ENCODE data around the gene MAML2. TPM values are rescaled to one million over a fixed set of nuclear protein-coding genes. Genes with fewer than 3 reads are reported as not detected.

Gene MAML2
- total RNA-seq, 2 experiments from 2014 or later, result 11.8 to 12.5 TPM

GRCh38 chr11:96074551-96075310 lies 268.3 kb downstream of the MAML2 start:
- CTCF ChIA-PET, result interaction anchor here (0.9 to 2.1 kb wide), 5 partner anchors 9 to 268 kb away, joined by 3 to 12 read pairs (median 6); partner anchors contain the start of gene MAML2
- intact Hi-C loops (cut with micrococcal nuclease), result no loop called here
- Mint-ChIP-seq H3K36me3 (ENCODE audit: low read depth) (peaks cover 30% of the 10 kb centered on the region), H3K27me3 (no peaks in the 10 kb centered on the region), H3K9me3 (no peaks in the 10 kb centered on the region), H3K4me3 (peak overlapping the region; percentile 20), H3K4me1 (ENCODE audit: low read depth) (peaks cover 70% of the 10 kb centered on the region), H3K27ac (peak overlapping the region; percentile 90)
- TF ChIP-seq CTCF (IDR thresholded peaks at IDR 0.05), result no peak
- ATAC-seq (no peak), DNase-seq (no peak)
- POLR2A ChIA-PET, result interaction anchor here (1.2 to 1.3 kb wide), 2 partner anchors 9 to 17 kb away, joined by 3 to 4 read pairs; no protein-coding TSS in a partner anchor

GRCh38 chr11:96073536-96073935 lies 269.5 kb downstream of the MAML2 start:
- H3K27me3 Mint-ChIP-seq, result no peaks in the 10 kb centered on the region
- peaks cover 24% of the 10 kb centered on the region for H3K36me3 Mint-ChIP-seq (ENCODE audit: low read depth)
- H3K4me1 Mint-ChIP-seq (ENCODE audit: low read depth), result peaks cover 63% of the 10 kb centered on the region
- intact Hi-C loops (cut with micrococcal nuclease), result no loop called here
- ChIA-PET POLR2A (no interaction called here), CTCF (interaction anchor here (0.8 kb wide), 1 partner anchor 18 kb away, joined by 3 read pairs; no protein-coding TSS in a partner anchor)
- no peak for DNase-seq
- no peaks in the 10 kb centered on the region for H3K9me3 Mint-ChIP-seq
- no peak for TF ChIP-seq CTCF (IDR thresholded peaks at IDR 0.05)
- no peak overlapping the region for H3K4me3 Mint-ChIP-seq
- ATAC-seq, result no peak
- no peak overlapping the region for H3K27ac Mint-ChIP-seq

- intact Hi-C loops (cut with micrococcal nuclease), result no loop called here
- no peak for ATAC-seq
- Mint-ChIP-seq H3K36me3 (ENCODE audit: low read depth) (peaks cover 20% of the 10 kb centered on the region), H3K4me3 (no peak overlapping the region), H3K4me1 (ENCODE audit: low read depth) (peaks cover 64% of the 10 kb centered on the region), H3K9me3 (no peaks in the 10 kb centered on the region), H3K27me3 (no peaks in the 10 kb centered on the region), H3K27ac (no peak overlapping the region)
- no peak for DNase-seq
- ChIA-PET CTCF (interaction anchor here (1.2 kb wide), 1 partner anchor 10 kb away, joined by 3 read pairs; no protein-coding TSS in a partner anchor), POLR2A (no interaction called here)
- no peak for TF ChIP-seq CTCF (IDR thresholded peaks at IDR 0.05)
Measured at GRCh38 chr11:96072592-96072991, 270.4 kb downstream of the MAML2 start.

GRCh38 chr11:96070453-96070852 lies 272.5 kb downstream of the MAML2 start:
- peaks cover 68% of the 10 kb centered on the region for H3K4me1 Mint-ChIP-seq (ENCODE audit: low read depth)

More at GRCh38 chr11:96070453-96070852, 272.5 kb downstream of the MAML2 start:
- Mint-ChIP-seq H3K27me3 (no peaks in the 10 kb centered on the region), H3K36me3 (ENCODE audit: low read depth) (peaks cover 21% of the 10 kb centered on the region), H3K9me3 (no peaks in the 10 kb centered on the region), H3K27ac (no peak overlapping the region), H3K4me3 (no peak overlapping the region)
- DNase-seq, result no peak
- ATAC-seq, result no peak
- ChIA-PET CTCF (interaction anchor here (0.6 to 1.1 kb wide), 2 partner anchors 24 to 273 kb away, joined by 3 to 4 read pairs; partner anchors contain the start of gene MAML2), POLR2A (interaction anchor here (1.2 kb wide), 1 partner anchor 268 kb away, joined by 3 read pairs; no protein-coding TSS in a partner anchor)
- no peak for TF ChIP-seq CTCF (IDR thresholded peaks at IDR 0.05)
- intact Hi-C loops (cut with micrococcal nuclease), result no loop called here

All from activated CD8-positive, alpha-beta T cell treated with anti-CD3 and anti-CD28 coated beads for 36 hours (primary cell).